HG02642 (cell line): Measurements from ENCODE around the gene UGP2.

Experiments used
- ATAC-seq: cut with Tn5 transposase; IDR thresholded peaks from one replicate; pipeline ENCODE4 v1.9.1; 2021; ENCODE audit warnings: mild to moderate bottlenecking; ENCODE audit not compliant: unreplicated experiment, poor library complexity

The UGP2 gene

DNA sequence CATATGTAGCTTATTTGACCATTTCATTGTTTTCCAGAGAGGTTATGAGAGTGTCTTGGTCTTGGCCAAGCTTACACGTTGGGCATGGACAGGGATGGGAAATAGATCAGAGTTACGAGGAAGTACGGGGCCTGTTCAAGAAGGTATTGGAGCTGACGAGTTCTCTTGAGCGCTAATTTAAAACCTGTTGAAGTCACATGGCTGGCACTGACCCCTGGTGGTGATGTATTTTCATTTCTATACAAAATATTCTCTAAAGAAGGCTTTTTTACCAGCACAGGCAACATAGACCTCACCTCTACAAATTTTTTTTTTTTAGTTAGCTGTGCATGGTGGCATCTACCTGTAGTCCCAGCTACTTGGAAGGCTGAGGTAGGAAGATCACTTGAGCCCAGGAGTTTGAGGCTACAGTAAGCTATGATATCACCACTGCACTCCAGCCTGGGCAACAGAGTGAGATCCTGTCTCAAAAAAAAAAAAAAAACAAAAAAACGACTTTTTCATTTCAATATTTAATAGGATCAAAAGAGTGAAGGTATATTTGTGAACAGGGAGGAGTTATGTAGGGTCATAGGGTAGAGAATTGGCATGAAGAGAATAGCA is 19.6 kb downstream of the UGP2 start:
- ATAC-seq: peak; percentile 55

DNA sequence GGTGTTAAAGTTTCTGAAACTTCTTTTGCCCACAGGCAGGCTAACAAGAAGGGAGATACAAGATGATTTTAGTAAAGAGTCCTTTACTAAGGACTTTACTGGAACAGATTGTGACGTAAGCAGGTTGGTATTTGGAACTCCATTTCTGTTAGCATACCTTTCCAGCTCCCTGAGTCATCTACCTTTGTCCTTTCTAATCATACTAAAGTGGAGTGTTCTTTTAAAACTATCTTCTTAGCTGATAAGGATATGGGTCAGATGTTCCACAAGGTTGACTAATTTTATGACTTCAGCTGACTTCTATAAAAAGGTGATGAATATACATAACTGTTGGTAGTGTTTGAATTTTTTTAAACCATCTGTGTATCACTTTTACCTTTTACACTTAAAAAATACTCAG is 21.1 kb downstream of the UGP2 start:
- ATAC-seq: no peak

DNA sequence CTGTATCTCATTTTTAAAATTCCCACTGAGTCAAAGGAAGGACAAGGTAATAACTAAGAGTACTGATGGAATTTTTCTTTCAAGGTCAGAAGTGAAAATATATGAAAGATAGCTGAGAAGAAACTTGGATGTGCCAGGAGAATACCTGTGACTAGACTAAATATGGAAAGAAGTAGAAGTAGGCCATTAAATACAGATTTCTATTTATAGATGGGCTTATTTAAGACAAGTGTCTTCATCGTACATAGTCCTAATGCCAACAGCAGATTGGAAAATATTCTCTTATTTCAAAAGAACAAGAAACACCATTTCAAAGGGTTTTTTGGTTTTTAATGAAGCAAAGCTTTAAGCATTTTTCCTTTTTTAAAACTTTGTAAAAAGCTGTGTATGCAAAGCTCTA is 22.0 kb downstream of the UGP2 start:
- no peak for ATAC-seq

DNA sequence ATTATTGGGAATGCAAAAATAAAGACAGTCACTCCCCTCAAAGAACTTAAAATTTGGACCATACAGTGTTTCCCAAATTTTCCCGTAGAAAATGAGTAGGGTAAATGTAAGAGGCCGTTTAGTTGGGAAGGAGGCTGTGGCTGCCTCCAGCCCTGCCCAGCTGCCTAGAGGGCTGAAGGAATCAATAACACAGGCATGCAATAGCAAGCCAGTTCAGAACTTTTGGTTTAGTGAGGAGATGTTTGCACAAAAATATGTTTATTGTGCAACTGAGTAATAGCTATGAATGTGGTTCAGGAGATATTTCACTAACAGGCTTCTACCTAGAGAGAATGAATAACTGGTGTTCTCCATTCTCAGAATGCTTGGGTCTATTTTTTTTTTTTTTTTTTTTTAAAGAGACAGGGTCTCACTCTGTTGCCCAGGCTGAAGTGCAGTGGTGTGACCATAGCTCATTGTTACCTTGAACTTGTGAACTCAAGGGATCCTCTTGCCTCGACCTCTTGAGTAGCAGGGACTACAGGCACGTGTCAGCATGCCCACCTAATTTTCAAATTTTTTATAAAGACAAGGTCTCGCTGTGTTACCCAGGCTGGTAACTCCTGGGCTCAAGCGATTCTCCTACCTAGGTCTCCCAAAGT is 23.6 kb downstream of the UGP2 start:
- no peak for ATAC-seq

DNA sequence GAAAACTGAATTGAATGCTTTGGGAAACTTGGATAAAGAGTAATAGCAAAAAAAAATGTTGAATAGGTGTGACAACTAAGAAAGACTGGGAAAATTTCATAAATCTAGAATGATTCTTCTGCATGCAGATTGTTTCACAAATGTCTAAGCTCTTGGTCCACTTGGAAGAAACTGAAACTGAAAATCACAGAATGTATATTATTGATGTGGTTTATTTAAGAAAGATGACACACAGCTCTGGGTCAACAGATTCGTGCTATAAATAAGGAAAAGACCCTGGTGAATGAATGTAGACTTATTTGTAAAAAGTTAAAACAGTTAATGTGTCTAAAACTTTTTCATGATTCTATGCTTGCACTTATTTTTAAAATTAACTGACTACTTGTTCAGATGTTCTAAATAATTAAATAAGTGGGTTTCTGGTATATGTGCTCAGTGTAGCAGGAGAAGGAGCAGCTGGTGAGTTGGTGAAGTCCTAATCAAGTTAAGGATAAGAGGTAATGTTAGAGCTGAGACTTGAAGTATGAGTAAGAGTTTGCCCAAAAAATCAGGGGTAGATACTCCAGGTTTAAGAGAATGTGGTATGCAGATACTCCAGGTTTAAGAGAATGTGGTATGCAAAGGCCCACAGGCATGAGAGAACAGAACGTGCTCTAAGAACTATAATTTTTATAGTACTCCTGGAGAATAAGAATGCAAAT is 24.5 kb downstream of the UGP2 start:
- no peak for ATAC-seq

DNA sequence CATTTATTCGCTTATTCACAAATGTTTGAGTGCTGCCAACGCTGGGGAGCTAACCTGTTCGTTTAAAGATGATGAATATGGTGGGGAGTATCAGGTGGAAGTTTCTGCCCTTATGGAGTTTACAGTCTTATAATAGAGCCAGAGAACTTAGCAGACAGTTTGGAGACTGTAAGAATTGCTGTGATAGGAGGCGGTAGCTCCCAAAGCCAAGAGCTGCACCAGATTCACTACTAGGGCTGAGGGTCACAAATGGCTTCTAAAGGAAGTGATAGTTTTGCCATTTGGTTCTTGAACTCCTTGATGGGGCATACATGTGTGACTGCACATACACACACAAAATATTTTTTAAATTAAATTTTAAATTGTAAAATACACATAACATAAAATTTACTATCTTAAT is 29.0 kb downstream of the UGP2 start:
- ATAC-seq: no peak

DNA sequence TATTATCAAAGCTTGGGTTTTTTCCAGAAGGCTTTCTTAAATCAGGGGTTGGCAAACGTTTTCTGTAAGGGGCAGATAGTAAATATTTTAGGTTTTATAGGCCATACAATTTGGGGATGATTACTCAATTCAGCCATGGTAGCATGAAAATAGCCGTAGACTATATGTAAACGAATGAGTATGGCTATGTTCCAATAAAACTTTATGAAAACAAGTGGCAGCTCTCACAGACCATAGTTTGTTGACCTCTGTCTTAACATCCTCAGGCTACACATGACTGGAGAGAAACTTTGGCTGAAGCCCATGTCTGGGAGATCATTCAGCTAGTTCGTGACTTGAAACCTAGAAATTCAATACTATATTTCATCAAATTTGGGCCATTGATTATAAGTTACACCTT is 30.2 kb downstream of the UGP2 start:
- ATAC-seq: no peak

DNA sequence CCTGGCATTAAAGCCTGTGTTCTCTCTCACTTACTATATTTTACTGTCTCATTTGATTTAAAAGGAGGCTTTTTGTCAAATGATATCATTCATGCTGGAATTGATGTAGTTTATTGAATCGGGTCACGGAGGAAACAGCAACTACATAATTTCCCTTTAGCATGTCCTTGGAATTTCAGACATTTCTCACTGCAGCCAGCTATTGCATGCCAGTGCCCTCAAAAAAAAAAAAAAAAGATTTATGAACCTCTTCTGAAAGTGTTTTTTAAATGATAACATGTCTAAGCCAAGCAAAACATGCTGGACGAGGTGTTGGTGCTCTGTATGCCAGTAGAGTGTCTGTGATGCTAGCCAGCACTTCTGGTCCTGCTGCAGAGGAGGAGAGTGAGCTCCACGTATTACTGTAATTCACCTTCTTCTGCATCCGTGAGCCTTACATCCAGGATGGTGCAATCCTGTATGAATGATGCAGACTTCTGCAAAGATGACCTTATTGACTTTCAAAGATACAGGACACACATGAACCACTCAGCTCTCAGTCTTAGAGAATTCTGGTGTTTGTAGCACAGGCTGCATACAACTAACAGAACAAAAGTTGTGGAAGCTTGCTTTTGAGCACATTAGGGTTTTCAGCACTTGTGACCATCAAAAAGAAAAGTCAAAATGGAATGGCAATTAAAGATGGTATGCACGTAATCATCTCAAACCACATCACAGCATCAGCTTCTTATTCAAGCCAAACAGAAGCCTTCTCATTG is 31.1 kb downstream of the UGP2 start:
- no peak for ATAC-seq

- ATAC-seq: no peak
Observed at GRCh38 chr2:63874204-63875130, 32.8 kb downstream of the UGP2 start.

DNA sequence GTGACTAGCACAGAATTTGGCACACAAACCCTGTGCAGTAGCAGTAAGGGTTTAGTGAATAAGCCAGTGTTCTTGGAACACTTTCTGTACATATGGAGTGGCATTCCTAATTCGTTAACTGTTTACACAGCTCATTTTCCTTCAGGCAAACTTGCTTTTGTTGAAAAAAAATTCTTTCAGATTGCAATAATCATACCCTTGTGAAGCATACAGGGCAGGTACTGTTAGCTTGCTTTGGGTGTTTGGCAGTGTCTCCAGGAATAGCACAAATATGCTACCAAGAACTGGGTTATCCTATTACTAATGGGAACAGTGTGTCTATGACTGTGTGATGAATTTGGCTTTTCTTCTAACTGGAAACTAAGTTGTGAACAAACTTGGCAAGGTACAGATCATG is 33.4 kb downstream of the UGP2 start:
- ATAC-seq: no peak

DNA sequence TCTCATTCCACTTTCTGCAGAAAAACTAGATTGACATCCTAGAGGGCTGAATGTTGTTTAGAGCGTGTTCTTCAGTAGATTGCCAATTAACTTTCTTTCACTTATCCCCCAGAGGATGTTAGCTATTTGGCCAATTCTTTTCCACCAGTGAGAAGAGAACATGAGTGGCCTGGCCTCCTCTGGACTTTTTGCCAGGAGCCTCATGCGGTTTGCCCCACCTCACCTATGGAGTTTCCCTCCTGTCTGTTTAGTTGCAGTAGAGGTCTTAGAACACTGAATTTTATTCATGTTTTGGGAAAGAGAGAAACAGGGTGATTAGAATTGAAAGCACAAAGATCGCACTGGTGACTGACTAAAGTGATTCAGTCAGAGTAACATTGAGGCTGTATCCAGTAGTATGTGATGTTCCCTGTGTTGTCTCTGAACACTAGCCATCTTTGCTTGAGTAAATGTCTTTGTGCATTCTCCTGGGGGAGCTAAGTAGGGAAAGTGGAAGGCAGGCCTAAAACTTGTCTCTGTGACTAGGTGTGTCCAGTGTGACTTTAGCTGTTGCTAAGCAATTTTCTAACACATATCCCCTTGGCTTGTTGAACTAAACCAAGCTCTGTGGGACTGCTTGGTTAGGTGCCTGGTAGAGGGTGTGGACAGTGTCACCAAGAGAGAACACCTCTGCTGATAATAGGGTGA is 34.0 kb downstream of the UGP2 start:
- ATAC-seq: no peak

- no peak for ATAC-seq
Observed at GRCh38 chr2:63876311-63876710, 34.6 kb downstream of the UGP2 start.

GRCh38 chr2:63878486-63878885 is 36.8 kb downstream of the UGP2 start:
- ATAC-seq: no peak

DNA sequence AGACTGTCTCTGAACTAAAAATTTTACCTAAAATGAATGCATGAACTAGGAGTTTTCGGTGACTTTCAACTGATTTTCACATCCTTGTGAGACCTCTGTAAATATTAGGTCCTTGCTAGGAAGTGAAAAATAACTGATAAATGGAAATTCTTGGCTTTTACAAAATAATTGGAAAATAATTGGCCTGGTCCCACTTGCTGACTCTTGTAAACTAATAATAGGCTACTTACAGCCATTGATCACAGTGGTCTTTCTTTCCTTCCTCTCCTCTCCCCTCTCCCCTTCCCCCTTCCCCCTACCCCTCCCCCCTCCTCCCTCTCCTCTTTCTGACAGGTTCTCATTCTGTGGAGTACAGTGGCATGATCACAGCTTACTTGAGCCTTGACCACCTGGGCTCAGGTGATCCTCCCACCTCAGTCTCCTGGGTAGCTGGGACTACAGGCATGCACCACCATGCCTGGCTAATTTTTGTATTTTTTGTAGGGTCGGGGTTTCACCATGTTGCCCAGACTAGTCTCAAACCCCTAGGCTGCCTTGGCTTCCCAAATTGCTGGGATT is 38.3 kb downstream of the UGP2 start:
- no peak for ATAC-seq

DNA sequence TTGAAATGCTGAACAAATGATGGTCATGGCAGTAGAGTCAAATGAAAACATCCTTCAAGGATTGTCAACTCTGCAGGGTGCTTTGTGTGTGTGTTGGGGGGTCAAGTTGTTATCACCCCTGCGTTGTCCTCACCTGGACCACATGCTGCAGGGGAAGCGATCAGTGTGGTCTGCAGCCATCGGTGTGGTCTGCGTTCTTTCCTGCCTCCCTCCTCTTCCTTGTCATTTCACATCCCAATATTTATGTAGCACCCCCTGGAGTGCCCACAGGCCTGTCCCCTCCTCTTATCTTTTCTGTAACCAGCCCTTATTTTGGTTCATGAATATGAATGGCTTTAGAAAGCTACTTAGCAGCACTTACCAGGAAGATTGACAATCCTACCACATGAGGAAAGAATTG is 38.9 kb downstream of the UGP2 start:
- ATAC-seq: no peak

GRCh38 chr2:63881205-63881604 is 39.5 kb downstream of the UGP2 start:
- ATAC-seq: no peak

GRCh38 chr2:63882395-63883105 is 40.9 kb downstream of the UGP2 start:
- no peak for ATAC-seq

DNA sequence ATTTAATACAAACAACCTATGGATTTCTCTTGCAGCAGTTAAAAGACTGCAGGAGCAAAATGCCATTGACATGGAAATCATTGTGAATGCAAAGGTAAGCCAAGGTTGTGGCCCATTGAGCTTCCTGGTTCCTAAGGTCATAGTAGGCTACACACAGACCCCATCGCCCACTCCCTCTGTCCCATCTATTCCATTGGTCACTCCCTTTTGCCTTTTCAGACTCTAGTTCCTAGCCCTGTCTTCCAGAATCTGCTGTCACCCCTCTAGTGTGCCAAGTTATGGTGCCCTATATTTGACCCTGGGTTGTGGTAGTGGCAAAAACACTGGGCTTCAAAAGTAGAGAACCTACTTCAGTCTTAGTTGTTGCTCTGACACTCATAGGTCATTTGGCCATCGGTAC is 44.7 kb downstream of the UGP2 start:
- no peak for ATAC-seq

GRCh38 chr2:63888053-63888452 is 46.4 kb downstream of the UGP2 start:
- no peak for ATAC-seq
